Measurements from ENCODE around the gene RASAL2. TPM values are rescaled to one million over a fixed set of nuclear protein-coding genes. Genes with fewer than 3 reads are reported as not detected.

The RASAL2 gene
- total RNA-seq, 1 experiment from 2014 or later, result 22.2 TPM

DNA sequence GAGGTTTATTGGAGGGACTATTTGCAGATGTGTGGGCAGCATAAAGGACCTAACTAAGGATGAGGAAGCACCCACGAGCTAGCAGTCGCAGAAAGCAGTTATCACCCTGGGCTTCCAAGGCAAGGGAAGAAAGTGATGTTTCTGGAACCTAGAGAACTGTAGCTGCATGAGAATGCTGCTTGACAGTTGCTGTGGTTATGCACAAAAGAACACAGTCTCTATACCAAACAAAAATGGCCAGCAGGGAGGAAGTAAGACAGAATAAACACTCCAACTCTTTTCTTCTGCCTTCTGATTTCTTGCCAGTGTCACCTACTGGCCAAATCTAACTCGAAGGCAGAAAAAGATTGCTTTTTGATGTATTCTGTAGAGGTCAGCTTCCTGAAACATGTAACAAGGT lies 190.2 kb downstream of the RASAL2 start:
- TF ChIP-seq CTCF (conservative IDR thresholded peaks at IDR 0.05), result no peak
- Histone ChIP-seq H2BK120ac (ENCODE audit: low read depth, low read length, poor library complexity, severe bottlenecking) (peak overlapping the region; percentile 75), H4K5ac (ENCODE audit: insufficient read length, low read depth, low read length) (no peak overlapping the region), H3K18ac (ENCODE audit: insufficient read length, low read depth, low read length) (peak overlapping the region; percentile 6), H2AK5ac (ENCODE audit: insufficient read length, low read length) (no peak overlapping the region), H2BK12ac (ENCODE audit: insufficient read length, low read depth, low read length) (no peak overlapping the region), H3K4me1 (ENCODE audit: insufficient read depth, low read length) (peaks cover 12% of the 10 kb centered on the region), H4K20me1 (ENCODE audit: control insufficient read depth, insufficient read depth, insufficient read length) (no peaks in the 10 kb centered on the region), H3K23ac (ENCODE audit: insufficient read length, low read depth, low read length) (no peak overlapping the region), H3K27ac (ENCODE audit: insufficient read length, low read depth, low read length) (peak overlapping the region; percentile 100), H2BK5ac (ENCODE audit: insufficient read length, low read length) (peak overlapping the region; percentile 85), H3K79me1 (ENCODE audit: insufficient read depth, low read depth, low read length, poor library complexity, severe bottlenecking) (no peaks in the 10 kb centered on the region), H3K27me3 (ENCODE audit: insufficient read depth, low read length) (no peaks in the 10 kb centered on the region), H3K9me3 (ENCODE audit: control insufficient read depth, low read depth, low read length) (no peaks in the 10 kb centered on the region), H2AFZ (ENCODE audit: low read length) (no peak overlapping the region), H2BK15ac (ENCODE audit: low read depth, low read length) (no peak overlapping the region), H3K56ac (ENCODE audit: insufficient read length, low read depth, low read length) (no peak overlapping the region), H3K9ac (ENCODE audit: extremely low read depth, insufficient read length, low read length) (peak overlapping the region; percentile 70), H3K79me2 (ENCODE audit: insufficient read depth, low read length) (peaks cover 2% of the 10 kb centered on the region; the same call in 1 of the 2 replicates), H4K91ac (ENCODE audit: insufficient read length, low read depth, low read length) (no peak overlapping the region), H3K4me2 (ENCODE audit: insufficient read depth, insufficient read length, low read length) (peak overlapping the region; percentile 54), H3K14ac (ENCODE audit: insufficient read depth, low read length) (no peak overlapping the region), H2BK20ac (ENCODE audit: low read depth, low read length, poor library complexity, severe bottlenecking) (no peak overlapping the region), H4K8ac (replicated peaks; ENCODE audit: insufficient read length, low read depth, low read length) (no peak overlapping the region), H3T11ph (ENCODE audit: low read length) (no peak overlapping the region), H3K4ac (ENCODE audit: low read depth, low read length) (no peak overlapping the region), H3K23me2 (ENCODE audit: insufficient read length, low read depth, low read length, poor library complexity, severe bottlenecking) (no peaks in the 10 kb centered on the region)
- no peak for DNase-seq
- Mint-ChIP-seq H3K36me3 (ENCODE audit: insufficient read depth in 1 of 3, low read depth in 3 of 3) (peaks cover 7 to 21% (median 11%) of the 10 kb centered on the region in 3 experiments; a peak in 6 of 7 replicates), H3K27me3 (ENCODE audit: low read depth) (no peaks in the 10 kb centered on the region), H3K4me3 (peak overlapping the region; percentile 54 to 57), H3K9me3 (no peaks in the 10 kb centered on the region), H3K4me1 (peaks cover 43 to 47% of the 10 kb centered on the region in 2 experiments), H3K27ac (peak overlapping the region; percentile 1 to 97 (median 84))
- WGBS (ENCODE audit: extremely low coverage, insufficient read length, low lambda C conversion rate), result no CpG with 5 or more reads among the region's 3 CpGs
